HTERT RPE-1 (cell line): Measurements from ENCODE around the gene CST3.
"Not testable (repeated sequence)": the region's sequence is repeated elsewhere in the genome, so short reads cannot be mapped to it uniquely, and the experiment has no call there.

Experiments
- in situ Hi-C: fragments of 300-500 bp; cut with MboI; formaldehyde crosslinking; loops from 4 replicates; pipeline ENCODE4 v1.14.3; 2020; ENCODE audit warnings: low sequenced_read_pairs

The CST3 gene, protein sequence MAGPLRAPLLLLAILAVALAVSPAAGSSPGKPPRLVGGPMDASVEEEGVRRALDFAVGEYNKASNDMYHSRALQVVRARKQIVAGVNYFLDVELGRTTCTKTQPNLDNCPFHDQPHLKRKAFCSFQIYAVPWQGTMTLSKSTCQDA

DNA sequence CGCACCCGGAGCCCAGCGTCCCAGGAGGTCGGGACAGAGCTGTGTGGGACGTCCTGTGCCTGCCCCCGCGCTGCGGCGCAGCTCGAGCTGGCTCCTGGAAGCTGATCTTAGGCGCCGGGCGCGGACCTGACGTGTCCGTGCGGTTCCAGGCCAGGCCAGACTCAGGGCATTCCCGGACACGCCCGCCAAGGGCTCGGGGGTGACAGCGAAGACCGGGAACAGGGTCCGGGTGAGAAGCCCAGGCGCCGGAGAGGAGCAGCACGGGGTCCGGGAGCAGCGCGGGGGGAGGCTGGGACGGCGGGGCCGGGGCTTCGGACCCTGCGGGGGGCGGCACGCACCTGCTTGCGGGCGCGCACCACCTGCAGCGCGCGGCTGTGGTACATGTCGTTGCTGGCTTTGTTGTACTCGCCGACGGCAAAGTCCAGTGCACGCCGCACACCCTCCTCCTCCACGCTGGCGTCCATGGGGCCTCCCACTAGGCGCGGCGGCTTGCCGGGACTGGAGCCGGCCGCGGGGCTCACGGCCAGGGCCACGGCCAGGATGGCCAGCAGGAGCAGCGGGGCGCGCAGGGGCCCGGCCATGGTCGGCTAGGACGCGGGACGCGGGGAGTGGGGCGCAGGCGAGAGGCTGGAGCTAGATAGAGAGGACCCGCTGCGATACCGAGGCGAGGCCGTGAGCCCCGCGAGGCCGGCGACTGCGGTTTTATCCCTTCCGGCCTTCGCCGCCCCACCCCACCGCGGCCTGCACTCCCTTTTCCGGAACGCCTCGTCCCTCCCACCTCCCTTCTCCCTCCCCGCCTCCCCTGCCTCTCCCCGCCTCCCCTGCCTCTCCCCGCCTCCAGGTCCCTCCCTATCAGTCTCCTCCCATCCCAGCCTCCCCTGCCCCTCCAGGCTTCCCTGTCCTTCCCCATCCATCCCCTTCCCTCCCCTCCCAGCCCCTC is at the start of gene CST3:
Gene CST3 (minus strand): TSS at position 674 of the 940 bp plus-strand sequence. CDS start 93 bp downstream, at position 581.
- in situ Hi-C loops, result no loop called here

- in situ Hi-C loops, result no loop called here
Measured at GRCh38 chr20:23686046-23686750, 48.4 kb upstream of the CST3 start.

GRCh38 chr20:23685529-23685896 is 47.8 kb upstream of the CST3 start:
- in situ Hi-C loops, result not testable (repeated sequence)

- in situ Hi-C loops, result no loop called here
Measured at GRCh38 chr20:23684261-23684660, 46.5 kb upstream of the CST3 start.

GRCh38 chr20:23683807-23684206 is 46.1 kb upstream of the CST3 start:
- in situ Hi-C loops, result no loop called here

DNA sequence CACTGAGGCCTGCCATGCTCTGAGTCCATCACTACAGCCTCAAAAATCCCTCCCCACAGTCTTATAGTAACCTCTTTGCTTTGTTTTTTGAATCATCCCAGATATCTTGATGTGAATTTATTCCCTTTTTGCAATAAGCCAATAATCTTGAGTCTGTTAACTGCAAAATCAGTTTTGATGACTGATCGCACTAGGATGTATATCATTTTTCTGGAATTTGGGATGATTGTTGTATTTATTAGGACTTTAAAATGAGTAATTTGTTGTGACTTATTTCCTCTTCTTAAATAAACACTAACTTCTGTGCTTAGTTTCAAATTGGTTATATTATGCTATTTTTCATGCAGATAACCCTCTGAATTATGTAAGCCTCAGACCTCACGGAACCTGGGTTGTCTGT is 45.5 kb upstream of the CST3 start:
- in situ Hi-C loops, result no loop called here

GRCh38 chr20:23680146-23680545 is 42.4 kb upstream of the CST3 start:
- in situ Hi-C loops, result no loop called here

- in situ Hi-C loops, result no loop called here
Measured at GRCh38 chr20:23679133-23680092, 41.7 kb upstream of the CST3 start.

DNA sequence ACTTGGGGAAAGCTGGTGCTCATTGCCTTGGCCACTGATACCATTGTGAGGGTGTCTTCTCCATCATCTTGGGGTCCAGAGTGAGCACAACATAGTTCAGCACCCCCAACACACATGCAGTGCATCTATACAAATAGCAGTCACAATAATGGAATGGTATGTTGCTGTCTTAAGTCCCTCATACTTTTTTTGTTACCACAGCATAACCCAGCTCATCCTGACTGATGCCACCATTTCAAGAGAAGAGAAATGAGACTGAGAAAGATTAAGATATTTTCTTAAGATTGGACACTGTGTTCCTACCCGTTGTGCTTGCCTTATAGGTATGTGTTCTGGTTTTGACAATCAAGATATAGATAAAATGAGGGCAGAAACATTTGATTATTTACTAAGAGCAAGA is 35.5 kb upstream of the CST3 start:
- in situ Hi-C loops, result no loop called here

DNA sequence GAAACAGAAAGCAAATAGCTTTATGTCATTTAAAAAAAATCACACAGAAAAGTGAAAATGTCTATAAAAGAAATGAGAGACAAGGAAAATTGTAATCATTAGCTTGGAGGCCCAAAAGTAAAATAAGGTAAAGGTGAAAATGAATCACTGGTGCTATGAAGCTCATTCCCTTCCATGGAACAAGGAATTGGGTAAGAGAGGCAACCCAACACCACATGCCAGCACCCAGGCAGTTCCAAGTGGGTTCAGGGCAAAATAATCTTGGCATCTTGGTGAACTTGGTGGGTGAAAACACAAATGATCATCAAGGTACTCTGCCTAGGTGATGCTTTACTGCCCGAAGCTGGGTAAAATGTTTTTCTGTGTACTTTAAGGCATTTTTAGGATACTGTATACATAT is 34.4 kb upstream of the CST3 start:
- in situ Hi-C loops, result no loop called here

DNA sequence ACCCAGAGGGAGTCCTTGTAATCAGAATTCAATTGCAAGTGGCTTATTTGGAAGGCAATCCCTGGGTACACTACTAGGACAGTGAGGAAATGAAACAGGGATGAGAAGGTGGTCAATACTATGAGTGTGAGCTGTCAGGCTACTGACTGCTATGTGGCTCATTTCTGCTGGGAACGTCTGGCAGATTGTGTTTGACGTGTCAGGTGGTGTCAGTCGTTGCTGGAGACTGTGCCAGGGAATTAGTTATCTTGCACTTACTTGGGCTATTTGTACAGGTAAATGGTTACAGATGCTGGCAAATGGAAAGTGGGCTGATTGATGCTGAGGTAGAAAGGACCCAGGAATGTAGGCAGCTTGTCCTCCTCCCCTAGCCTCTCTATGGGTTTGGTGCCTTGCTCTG is 33.7 kb upstream of the CST3 start:
- in situ Hi-C loops, result no loop called here

DNA sequence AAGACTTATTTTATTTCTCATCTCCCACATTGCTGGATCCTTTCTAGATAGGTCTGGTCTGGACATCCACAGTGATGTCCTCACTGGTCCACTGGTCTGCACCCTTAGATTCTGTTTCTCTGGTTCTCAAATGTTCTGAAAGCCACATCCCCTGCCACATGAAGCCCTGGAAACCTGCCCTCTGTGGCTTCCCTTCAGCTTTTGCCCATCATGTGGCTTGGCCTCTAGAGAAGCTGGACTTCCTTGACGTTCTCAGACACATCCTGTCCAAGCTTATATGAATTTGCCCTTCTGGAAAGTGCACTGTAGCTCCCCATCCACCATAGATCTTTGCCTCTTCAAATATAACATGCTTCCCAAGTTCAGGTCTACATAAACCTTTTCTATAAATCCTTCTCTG is 32.6 kb upstream of the CST3 start:
- in situ Hi-C loops, result no loop called here

GRCh38 chr20:23669866-23670265 is 32.1 kb upstream of the CST3 start:
- in situ Hi-C loops, result no loop called here

GRCh38 chr20:23669327-23669726 is 31.6 kb upstream of the CST3 start:
- in situ Hi-C loops, result no loop called here

- in situ Hi-C loops, result no loop called here
Measured at GRCh38 chr20:23668477-23668951, 30.8 kb upstream of the CST3 start.

DNA sequence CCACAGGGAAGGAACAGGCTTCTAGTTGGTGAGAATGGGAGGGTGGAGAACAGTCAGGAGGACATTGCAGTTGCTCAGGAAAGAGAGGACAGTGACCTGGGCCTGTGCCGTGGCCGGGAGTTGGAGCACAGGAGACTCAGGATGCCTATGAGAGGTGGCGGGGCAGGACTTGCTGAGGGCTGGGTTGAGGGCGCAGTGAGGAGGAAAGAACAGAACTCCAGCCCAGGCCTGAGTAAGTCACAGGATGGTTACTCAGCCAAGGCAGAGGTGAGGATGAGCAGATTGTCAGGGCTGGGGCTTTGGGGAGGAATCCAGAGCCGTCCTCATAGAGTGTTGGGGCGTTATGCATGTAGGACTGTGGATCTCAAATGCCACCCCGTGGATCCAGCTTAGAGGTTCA is 29.9 kb upstream of the CST3 start:
- in situ Hi-C loops, result no loop called here

DNA sequence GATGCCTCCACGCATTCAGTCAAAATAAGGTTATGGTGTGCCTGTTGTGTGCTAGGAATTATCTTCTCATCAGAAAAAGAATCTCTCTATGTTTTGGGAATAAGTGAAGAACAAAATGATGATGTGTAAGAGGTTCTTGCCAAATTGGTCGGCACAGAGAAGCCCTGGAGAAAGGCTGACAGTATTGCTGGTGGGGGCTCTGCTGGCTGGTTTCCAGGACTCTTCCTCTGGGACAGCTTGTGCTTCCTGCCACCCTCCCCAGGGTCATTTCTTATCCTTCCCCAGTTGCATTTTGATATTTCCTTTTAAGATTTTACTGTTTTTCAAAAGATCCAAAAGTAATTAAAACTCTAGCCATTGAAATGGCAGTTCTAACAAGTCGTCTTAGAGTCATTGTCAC is 28.9 kb upstream of the CST3 start:
- in situ Hi-C loops, result no loop called here

DNA sequence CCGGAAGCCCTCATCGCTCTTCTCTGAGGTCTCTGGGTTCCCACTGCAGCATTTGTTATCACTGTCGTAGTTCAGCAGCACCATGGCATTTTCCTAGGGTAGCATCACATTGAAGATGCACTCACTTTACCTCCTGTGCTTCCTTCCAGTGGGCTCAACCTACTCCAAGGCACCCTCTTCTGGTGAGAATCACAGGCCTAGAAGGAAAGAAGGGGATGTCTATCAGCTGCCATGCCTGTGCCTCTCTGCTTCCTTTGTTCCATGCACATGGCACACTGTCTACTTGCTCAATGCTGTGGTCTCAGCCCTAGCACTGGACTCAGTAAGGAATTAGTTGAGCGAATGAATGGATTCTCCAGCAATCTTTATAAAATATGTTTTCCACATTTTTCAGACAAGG is 28.4 kb upstream of the CST3 start:
- in situ Hi-C loops, result no loop called here

DNA sequence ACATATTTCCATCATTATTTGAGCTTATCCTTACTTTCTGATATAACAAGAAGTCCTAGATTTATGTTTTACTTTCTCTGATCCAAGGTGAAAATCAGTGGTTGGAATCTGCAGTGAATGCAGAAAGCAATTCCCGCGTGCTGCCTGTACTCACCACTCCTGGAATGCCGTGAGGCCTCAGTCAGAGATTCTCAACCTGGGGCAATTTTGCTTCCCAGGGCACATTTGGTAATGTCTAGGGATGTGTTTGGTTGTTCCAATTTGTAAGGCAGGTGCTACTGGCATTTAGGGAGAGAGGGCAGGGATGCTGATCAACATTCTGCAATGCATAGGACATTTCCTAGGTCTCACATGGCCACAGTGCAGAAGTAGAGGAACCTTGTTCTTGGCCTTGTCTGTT is 27.2 kb upstream of the CST3 start:
- in situ Hi-C loops, result no loop called here

DNA sequence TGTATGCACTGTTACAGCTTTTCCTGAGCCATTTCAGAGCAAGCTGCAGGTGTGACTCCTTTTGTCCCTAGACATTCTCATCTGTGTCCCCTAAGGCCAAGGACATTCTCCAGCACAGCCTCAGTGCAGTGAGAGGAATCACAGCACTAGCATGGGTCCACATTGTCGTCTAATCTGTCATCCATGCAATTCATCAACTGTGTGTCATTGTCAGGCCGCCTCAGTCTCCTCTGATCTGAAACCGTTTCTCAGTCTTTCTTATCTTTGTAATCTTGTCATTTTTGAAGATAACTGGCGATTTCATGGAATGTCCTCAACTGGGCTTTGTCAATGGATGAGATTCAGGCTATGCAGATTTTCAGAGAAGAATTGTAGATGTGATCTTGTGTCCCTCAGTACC is 26.3 kb upstream of the CST3 start:
- in situ Hi-C loops, result not testable (repeated sequence)

- in situ Hi-C loops, result no loop called here
Measured at GRCh38 chr20:23663180-23663579, 25.4 kb upstream of the CST3 start.
